Ishikawa (cell line): ENCODE data around the gene STK39.

Source experiments
- CEBPB ChIP-seq: IDR thresholded peaks from 2 replicates; pipeline ENCODE4 v1.6.1; 2012
- CREB1 ChIP-seq: IDR thresholded peaks from 2 replicates; pipeline ENCODE4 v1.6.1; 2012; ENCODE audit warnings: low read depth
- EGR1 ChIP-seq: IDR thresholded peaks from 2 replicates; pipeline ENCODE4 v1.6.1; 2012
- EP300 ChIP-seq: IDR thresholded peaks from 2 replicates; pipeline ENCODE4 v1.6.1; 2012; ENCODE audit warnings: borderline replicate concordance
- FOXM1 ChIP-seq: IDR thresholded peaks from 2 replicates; pipeline ENCODE4 v1.6.1; 2012; ENCODE audit warnings: low read depth, borderline replicate concordance
- MAX ChIP-seq: IDR thresholded peaks from 2 replicates; pipeline ENCODE4 v1.6.1; 2012
- NFIC ChIP-seq: IDR thresholded peaks from 2 replicates; pipeline ENCODE4 v1.6.1; 2012
- RAD21 ChIP-seq: IDR thresholded peaks from 2 replicates; pipeline ENCODE4 v1.6.1; 2012; ENCODE audit warnings: low read depth
- REST ChIP-seq: IDR thresholded peaks from 2 replicates; pipeline ENCODE4 v1.6.1; 2012; ENCODE audit warnings: low read depth, mild to moderate bottlenecking
- TAF1 ChIP-seq: IDR thresholded peaks from 2 replicates; pipeline ENCODE4 v1.6.1; 2012; ENCODE audit warnings: low read depth, mild to moderate bottlenecking
- TCF12 ChIP-seq: IDR thresholded peaks from 2 replicates; pipeline ENCODE4 v1.6.1; 2012; ENCODE audit warnings: low read depth
- TEAD4 ChIP-seq: IDR thresholded peaks from 2 replicates; pipeline ENCODE4 v1.6.1; 2012
- USF1 ChIP-seq: IDR thresholded peaks from 2 replicates; pipeline ENCODE4 v1.6.1; 2012
- YY1 ChIP-seq: IDR thresholded peaks from 2 replicates; pipeline ENCODE4 v1.6.1; 2012; ENCODE audit warnings: low read depth
- ZBTB7A ChIP-seq: IDR thresholded peaks from 2 replicates; pipeline ENCODE4 v1.6.1; 2012; ENCODE audit warnings: low read depth

STK39 gene

GRCh38 chr2:168064011-168064998, 183.1 kb downstream of the STK39 start:
- no peak for TF ChIP-seq EGR1
- TF ChIP-seq CREB1 = no peak
- no peak for TF ChIP-seq FOXM1

DNA sequence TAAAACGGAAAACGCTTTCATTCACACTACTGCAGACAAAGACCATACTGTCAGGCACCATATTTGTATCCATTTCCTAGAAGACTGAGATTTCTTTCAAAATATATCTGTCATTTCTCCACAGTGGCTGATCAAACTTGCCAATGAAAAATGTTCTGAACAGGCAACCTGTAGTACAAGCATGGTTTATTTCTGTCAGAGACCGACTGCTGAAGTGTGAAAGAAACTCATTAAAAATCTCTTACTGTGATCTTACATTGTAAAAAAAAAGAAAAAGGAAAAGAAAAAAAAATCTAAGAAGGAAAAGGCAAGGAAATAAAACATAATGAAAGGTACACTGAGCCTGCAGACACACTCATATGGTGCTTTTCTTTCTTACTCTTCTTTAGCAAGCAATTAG, 184.5 kb downstream of the STK39 start:
- TF ChIP-seq NFIC (no peak), EGR1 (no peak), CEBPB (no peak), CREB1 (no peak), ZBTB7A (no peak), RAD21 (no peak), EP300 (no peak), MAX (no peak), REST (no peak), TAF1 (no peak), TEAD4 (no peak), YY1 (no peak)

DNA sequence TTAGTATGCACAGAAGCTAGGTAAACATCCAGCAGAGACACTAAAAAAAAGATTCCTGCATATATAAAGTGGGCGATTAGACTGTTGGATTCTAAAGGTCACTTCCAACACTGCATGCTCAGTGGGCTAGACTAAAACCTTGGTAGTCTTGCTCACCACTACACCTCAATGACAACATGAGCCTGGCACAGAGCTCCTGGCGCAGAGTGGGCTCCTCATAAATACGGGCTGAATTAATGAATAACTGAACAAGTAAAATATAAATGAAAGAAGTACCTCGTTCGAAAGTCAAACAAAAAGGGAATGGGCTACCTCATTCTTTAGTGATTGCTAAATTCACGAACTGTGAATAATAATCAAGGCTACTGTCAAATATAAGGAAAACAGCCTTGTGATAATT, 185.3 kb downstream of the STK39 start:
- no peak for TF ChIP-seq TEAD4
- TF ChIP-seq FOXM1 = no peak
- TF ChIP-seq CEBPB = no peak
- TF ChIP-seq EGR1 = no peak
- no peak for TF ChIP-seq ZBTB7A
- no peak for TF ChIP-seq USF1
- TF ChIP-seq MAX = no peak
- no peak for TF ChIP-seq TCF12
- no peak for TF ChIP-seq YY1
- TF ChIP-seq EP300 = no peak
- TF ChIP-seq TAF1 = no peak
- no peak for TF ChIP-seq CREB1
- TF ChIP-seq REST = no peak

GRCh38 chr2:168060986-168061750, 186.2 kb downstream of the STK39 start:
- TF ChIP-seq USF1 (no peak), EGR1 (no peak), CREB1 (no peak), FOXM1 (no peak), ZBTB7A (no peak), CEBPB (no peak), YY1 (no peak), TCF12 (no peak), TAF1 (no peak), TEAD4 (no peak), NFIC (no peak), REST (no peak), RAD21 (no peak), EP300 (no peak), MAX (no peak)
